Activated T-helper 1 cell treated with anti-CD3 and anti-CD28 coated beads, Interleukin-12 subunit alpha, Interleukin-12 subunit beta, Interleukin-2, Interleukin-4 antibody, amounts not matched to agents 30 ng/mL and 10 ng/mL and 1 ng/mL, durations not matched to agents 14 hours and 24 hours and 36 hours (primary cell): ENCODE results near the gene MT4. TPM values are rescaled to one million over a fixed set of nuclear protein-coding genes. Genes with fewer than 3 reads are reported as not detected.

Source experiments
- DNase-seq: peaks from one replicate; pipeline ENCODE4 v3.0.0; 2021; ENCODE audit warnings: low spot score
- H3K27ac Mint-ChIP-seq: one replicate; pipeline ENCODE4 v1.8.0; 2021; ENCODE audit warnings: mild to moderate bottlenecking, mixed read lengths
- H3K27me3 Mint-ChIP-seq: one replicate; pipeline ENCODE4 v1.8.0; 2022; ENCODE audit warnings: mild to moderate bottlenecking, moderate library complexity, mixed read lengths; ENCODE audit not compliant: insufficient read depth
- H3K36me3 Mint-ChIP-seq: one replicate; pipeline ENCODE4 v1.8.0; 2021; ENCODE audit warnings: low read depth, mixed read lengths
- H3K4me1 Mint-ChIP-seq: one replicate; pipeline ENCODE4 v1.8.0; 2021; ENCODE audit warnings: low read depth, mixed read lengths
- H3K4me3 Mint-ChIP-seq: one replicate; pipeline ENCODE4 v1.8.0; 2021; ENCODE audit warnings: mild to moderate bottlenecking, moderate library complexity, mixed read lengths
- H3K9me3 Mint-ChIP-seq: one replicate; pipeline ENCODE4 v1.8.0; 2021; ENCODE audit warnings: mixed read lengths
- intact Hi-C: fragments of 100-400 bp; cut with micrococcal nuclease; formaldehyde crosslinking; loops from one replicate; pipeline ENCODE4 v1.15.1; 2024
- total RNA-seq: library from RNA; stranded (reverse); gene quantifications from 2 replicates; pipeline ENCODE4 v1.2.3, GENCODE V29; 2022

MT4 gene
- total RNA-seq, 1 donor from 2014 or later = not detected

DNA sequence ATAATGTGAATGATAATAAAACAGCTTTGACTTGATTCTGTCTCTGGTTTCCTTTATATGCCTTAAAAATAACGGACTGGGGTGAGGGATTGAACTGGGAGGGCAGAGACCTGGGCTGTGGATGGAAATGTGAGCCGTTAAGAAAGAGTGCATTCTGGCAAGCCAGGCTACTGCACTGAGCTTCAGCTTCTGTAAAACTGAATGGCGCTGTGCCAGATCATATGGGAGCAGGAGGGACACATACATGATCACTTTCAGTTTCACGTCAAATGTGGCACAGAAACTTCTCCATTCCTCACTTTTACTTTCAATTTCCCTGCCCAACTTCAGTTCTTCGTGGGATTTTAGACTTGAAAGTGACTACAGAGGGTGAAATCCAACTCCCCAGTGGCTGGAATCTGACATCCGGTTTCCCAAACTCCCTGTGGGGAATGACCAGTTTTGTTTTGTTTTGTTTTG lies 44.6 kb downstream of the MT4 start:
- intact Hi-C loops = loop anchor here (1.0 to 5.0 kb wide), 3 partner anchors 8 to 323 kb away; partner anchors contain the start of gene HERPUD1

DNA sequence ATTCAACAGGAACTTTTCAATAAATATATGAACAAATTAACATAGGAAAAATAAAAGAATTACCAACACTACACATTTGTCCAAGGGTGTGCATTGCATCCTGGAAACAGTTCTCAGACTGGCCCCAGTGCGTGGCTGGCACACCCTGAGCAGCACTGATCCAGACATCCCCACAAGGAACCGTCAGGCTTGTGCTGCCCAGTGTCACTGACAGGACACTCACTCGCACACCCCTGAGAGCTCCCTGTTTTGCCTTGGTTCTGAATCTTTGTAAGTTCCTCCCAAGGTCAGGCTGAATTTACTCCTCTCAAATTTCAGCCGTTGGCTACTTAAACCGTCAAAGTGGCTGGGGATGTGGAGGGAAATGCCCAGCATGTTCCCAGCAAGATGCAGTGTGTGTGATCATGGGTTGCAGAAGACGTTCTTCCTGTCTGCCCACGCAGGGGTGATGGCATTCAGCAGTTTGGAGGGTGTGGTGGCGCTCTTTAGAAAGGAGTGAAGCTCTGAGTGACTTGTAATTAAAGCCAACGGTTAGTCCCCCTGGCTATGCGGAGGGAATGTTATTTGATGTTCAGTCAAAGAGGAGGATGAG lies 45.2 kb downstream of the MT4 start:
- Mint-ChIP-seq H3K27ac (peak overlapping the region; percentile 98), H3K36me3 (peaks cover 3% of the 10 kb centered on the region), H3K9me3 (no peaks in the 10 kb centered on the region), H3K27me3 (no peaks in the 10 kb centered on the region), H3K4me3 (peak overlapping the region; percentile 97), H3K4me1 (peaks cover 73% of the 10 kb centered on the region)
- DNase-seq = peak; percentile 60
- intact Hi-C loops = loop anchor here (5.0 to 10.0 kb wide), 3 partner anchors 435 to 1002 kb away; no protein-coding TSS in a partner anchor

More for the DNA sequence above, 44.6 kb downstream of the MT4 start:
- peak overlapping the region; percentile 98 for H3K27ac Mint-ChIP-seq
- H3K36me3 Mint-ChIP-seq = peaks cover 3% of the 10 kb centered on the region
- no peaks in the 10 kb centered on the region for H3K9me3 Mint-ChIP-seq
- peaks cover 66% of the 10 kb centered on the region for H3K4me1 Mint-ChIP-seq
- H3K4me3 Mint-ChIP-seq = peak overlapping the region; percentile 97
- peak; percentile 63 for DNase-seq
- H3K27me3 Mint-ChIP-seq = no peaks in the 10 kb centered on the region

DNA sequence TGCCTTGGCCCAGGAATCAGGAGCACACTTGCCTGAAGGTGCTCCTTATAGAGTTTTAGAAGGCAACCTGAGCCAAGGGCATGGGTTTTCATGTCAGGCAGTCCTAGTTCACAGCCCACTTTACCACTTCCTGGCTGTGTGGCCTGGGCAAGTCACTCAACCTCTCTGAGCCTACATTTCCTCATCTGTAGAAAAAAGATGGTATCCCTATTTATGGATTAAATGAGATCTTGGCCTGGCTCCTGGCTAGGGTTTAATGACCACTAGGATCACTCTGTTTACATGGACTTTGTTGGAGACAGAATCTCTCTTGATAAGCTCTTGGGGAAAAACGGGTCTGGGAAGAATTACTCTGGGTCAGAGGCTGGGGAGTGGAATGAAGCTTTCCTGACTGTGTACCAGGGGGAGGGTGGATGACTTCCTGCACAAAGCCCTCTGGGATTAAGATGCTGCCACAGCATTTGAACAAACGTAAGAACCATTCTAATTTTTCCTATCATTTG lies 45.8 kb downstream of the MT4 start:
- Mint-ChIP-seq H3K27ac (peak overlapping the region; percentile 98), H3K27me3 (no peaks in the 10 kb centered on the region), H3K9me3 (no peaks in the 10 kb centered on the region), H3K4me3 (peak overlapping the region; percentile 97), H3K4me1 (peaks cover 78% of the 10 kb centered on the region), H3K36me3 (peaks cover 3% of the 10 kb centered on the region)
- intact Hi-C loops = loop anchor here (5.0 to 10.0 kb wide), 3 partner anchors 434 to 1002 kb away; no protein-coding TSS in a partner anchor
- no peak for DNase-seq

DNA sequence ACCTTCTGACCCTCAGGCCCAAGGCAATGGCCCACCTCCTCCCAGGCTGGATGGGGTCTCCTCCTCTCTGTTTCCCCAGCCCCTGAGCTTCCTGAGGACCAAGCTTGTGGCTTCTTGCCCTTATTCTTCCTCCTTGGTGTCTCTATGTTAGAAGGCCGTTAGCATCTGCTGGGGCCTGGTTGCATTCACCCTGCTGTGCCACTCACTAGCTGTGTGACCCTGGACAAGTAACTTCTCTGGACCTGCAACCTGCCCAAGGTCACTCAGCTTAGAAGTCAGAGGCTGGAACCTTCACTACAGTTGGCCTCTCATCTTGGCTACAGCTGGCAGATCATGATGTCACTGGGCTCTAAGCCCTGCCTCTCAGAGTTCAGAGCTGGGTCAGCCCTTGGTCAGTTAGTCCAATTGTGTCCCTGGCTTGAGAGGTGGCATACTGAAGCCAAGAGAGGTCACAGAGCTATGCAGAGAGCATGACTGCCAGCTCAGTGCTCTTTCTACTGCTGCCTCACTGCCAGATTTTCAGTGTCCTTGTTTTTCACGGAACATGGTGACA lies 46.5 kb downstream of the MT4 start:
- intact Hi-C loops = loop anchor here (5.0 to 10.0 kb wide), 3 partner anchors 433 to 1001 kb away; no protein-coding TSS in a partner anchor
- peak overlapping the region; percentile 97 for H3K4me3 Mint-ChIP-seq

DNA sequence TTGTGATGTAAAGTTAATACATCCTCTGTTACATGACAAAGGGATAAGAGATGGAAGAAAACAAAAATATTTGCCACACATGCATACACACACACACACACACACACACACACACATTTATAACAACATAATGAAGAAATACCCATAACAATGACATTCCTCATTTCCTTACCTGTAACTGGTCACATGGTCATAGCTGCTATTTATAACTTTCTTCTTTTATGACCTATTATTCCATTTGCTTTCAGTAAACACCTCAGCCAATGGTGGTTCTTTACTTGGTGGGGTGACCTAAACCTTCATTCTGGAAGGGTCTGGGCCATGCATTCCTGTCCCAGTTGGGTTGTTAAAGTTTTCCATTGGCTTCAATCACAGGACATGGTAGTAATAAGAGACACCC lies 48.8 kb downstream of the MT4 start:
- H3K27ac Mint-ChIP-seq = peak overlapping the region; percentile 85
- no peak overlapping the region for H3K4me3 Mint-ChIP-seq
- intact Hi-C loops = loop anchor here (2.0 to 10.0 kb wide), 4 partner anchors 415 to 999 kb away; no protein-coding TSS in a partner anchor
- peaks cover 3% of the 10 kb centered on the region for H3K36me3 Mint-ChIP-seq
- no peaks in the 10 kb centered on the region for H3K27me3 Mint-ChIP-seq
- H3K4me1 Mint-ChIP-seq = peaks cover 64% of the 10 kb centered on the region
- no peaks in the 10 kb centered on the region for H3K9me3 Mint-ChIP-seq
- DNase-seq = no peak

More for the DNA sequence above, 46.5 kb downstream of the MT4 start:
- no peaks in the 10 kb centered on the region for H3K27me3 Mint-ChIP-seq
- H3K36me3 Mint-ChIP-seq = peaks cover 3% of the 10 kb centered on the region
- H3K9me3 Mint-ChIP-seq = no peaks in the 10 kb centered on the region
- peak overlapping the region; percentile 98 for H3K27ac Mint-ChIP-seq
- peaks cover 77% of the 10 kb centered on the region for H3K4me1 Mint-ChIP-seq
- DNase-seq = no peak

DNA sequence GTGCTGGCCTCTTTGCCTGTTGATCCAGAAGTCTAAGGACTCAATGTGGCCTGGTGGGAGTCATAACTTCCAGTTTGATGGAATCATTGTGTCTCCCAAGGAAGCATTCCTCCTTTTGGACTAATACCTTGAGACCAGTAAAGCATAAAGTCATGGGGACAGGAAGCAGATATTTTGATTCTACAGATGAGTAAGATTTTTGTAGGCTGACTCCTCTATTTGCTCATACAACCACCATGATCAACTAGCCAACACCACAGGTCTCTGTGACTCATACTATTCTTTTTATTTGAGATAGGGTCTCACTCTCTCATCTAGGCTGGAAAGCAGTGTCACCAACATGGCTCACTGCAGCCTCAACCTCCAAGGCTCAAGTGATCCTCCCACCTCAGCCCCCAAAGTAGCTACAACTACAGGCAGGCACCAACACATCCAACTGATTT lies 49.7 kb downstream of the MT4 start:
- Mint-ChIP-seq H3K27ac (peak overlapping the region; percentile 85), H3K4me1 (peaks cover 63% of the 10 kb centered on the region), H3K27me3 (peaks cover 5% of the 10 kb centered on the region), H3K36me3 (no peaks in the 10 kb centered on the region), H3K4me3 (peak overlapping the region; percentile 15), H3K9me3 (no peaks in the 10 kb centered on the region)
- intact Hi-C loops = loop anchor here (2.0 to 10.0 kb wide), 4 partner anchors 416 to 998 kb away; no protein-coding TSS in a partner anchor
- DNase-seq = no peak

DNA sequence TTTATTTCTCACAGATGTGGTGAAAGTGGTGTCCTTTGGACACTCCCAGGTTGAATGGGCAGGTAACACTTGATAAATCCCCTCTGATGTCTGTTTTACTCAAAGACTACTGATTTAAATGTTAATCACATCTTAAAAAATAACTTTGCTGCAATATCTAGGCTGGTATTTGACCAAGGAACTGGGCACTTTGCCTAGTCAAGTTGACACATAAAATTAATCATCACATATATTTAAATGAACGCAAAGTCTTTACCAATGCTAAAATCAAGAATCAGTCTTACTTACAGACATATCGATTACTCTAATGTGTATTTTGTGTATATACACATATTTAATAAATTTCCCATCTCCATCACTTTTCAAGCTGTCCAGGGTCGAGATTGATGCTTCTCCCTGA lies 50.5 kb downstream of the MT4 start:
- no peak overlapping the region for H3K4me3 Mint-ChIP-seq
- no peak for DNase-seq
- no peaks in the 10 kb centered on the region for H3K9me3 Mint-ChIP-seq
- intact Hi-C loops = loop anchor here (2.0 to 10.0 kb wide), 2 partner anchors 417 to 429 kb away; no protein-coding TSS in a partner anchor
- H3K27ac Mint-ChIP-seq = peak overlapping the region; percentile 29
- peaks cover 57% of the 10 kb centered on the region for H3K4me1 Mint-ChIP-seq
- peaks cover 6% of the 10 kb centered on the region for H3K27me3 Mint-ChIP-seq
- no peaks in the 10 kb centered on the region for H3K36me3 Mint-ChIP-seq

DNA sequence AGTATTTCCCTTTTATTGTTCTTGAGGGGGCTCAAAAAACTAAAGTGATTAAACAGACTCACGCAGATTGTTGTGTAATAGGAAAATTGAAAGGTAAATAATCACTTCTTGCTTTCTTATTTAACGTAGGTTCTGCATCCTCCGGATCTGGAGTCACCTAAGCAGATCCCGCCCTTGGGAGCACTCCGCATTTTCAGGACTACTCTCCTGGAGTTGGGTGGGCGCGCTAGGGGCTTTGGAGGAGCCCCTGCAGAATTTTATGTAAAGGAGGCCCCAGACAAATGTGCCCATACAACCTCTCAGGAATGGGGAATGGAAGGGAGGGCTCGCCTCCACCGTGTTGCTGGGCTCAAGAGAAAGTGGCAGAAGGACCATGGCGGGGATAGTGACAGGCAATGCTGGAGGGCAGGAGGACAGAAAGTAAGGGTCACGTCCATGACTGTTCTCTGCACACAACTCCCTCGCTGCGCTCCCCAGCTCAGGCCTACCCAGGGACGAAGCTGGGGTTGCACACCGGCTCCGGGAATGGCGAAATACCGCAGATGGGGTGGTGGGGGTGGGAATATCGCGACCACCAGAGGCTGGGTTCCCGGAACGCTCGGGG lies 51.8 kb downstream of the MT4 start:
- intact Hi-C loops = loop anchor here (1.0 to 10.0 kb wide), 3 partner anchors 7 to 428 kb away; partner anchors contain the start of gene MT1E
- Mint-ChIP-seq H3K36me3 (no peaks in the 10 kb centered on the region), H3K4me3 (peak overlapping the region; percentile 82), H3K4me1 (peaks cover 43% of the 10 kb centered on the region), H3K27ac (no peak overlapping the region), H3K9me3 (no peaks in the 10 kb centered on the region), H3K27me3 (peaks cover 6% of the 10 kb centered on the region)
- DNase-seq = no peak

DNA sequence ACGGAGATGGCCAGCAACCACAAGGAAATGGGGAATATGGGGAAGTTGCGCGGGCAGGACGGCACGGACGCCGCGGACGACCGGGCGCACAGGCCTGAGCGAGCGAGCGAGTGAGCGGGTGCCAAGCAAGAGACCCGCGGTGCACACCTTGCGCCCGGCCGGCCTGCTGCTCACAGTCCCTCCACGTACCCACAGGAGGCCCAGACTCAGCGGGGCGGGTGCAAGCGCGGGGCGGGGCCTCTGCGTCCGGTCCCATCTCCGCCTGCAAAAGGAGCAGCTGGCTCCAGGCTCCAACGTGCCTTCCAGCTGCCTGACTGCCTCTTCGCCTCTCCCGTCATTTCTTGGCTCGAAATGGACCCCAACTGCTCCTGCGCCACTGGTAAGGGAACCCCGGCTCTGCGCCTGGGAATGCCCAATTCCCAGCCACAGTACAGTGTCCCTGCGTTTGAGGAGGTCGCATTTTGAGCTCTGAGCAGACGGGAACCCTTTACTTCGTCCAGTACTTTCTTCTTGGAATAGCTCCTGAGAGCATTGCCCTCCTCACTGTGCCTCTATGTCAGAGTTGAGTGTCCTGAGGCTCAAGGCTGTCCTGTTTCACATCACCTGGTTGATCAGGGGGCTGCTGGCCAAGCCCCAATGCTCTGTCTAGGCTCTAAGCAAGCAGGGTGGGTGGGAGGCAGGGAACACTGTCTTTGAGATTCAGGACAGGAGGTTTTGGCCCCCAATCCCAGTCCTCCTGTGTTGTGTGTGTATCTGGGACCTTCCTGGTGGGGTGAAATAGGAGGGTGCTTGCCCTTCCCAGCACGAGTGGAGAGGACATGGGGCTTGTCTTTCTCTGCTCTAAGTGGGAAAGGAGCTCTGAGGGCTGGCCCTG lies 52.6 kb downstream of the MT4 start:
- DNase-seq = peak; percentile 65
- peak overlapping the region; percentile 63 for H3K27ac Mint-ChIP-seq
- H3K36me3 Mint-ChIP-seq = no peaks in the 10 kb centered on the region
- peak overlapping the region; percentile 82 for H3K4me3 Mint-ChIP-seq
- intact Hi-C loops = loop anchor here (1.0 to 10.0 kb wide), 3 partner anchors 8 to 427 kb away; partner anchors contain the start of gene MT1E
- no peaks in the 10 kb centered on the region for H3K9me3 Mint-ChIP-seq
- peaks cover 39% of the 10 kb centered on the region for H3K4me1 Mint-ChIP-seq
- H3K27me3 Mint-ChIP-seq = peaks cover 6% of the 10 kb centered on the region

DNA sequence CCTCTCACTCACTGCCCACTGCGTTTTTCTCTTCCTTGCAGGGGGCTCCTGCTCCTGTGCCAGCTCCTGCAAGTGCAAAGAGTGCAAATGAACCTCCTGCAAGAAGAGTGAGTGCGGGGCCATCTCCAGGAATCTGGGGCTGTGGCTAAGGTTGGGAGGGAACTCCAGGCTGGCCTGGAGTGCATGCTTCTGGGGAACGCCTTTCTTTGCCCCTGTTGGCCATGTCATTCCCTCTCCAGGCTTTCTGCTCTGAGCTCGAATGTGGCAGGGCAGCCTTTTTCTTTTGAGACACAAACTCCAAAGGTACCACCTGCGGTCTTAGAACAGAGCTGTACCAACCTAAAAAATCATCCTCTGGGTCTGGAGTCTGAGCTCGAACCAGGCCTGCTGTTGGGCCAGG lies 53.3 kb downstream of the MT4 start:
- DNase-seq = no peak
- Mint-ChIP-seq H3K9me3 (no peaks in the 10 kb centered on the region), H3K27ac (no peak overlapping the region), H3K4me1 (peaks cover 34% of the 10 kb centered on the region), H3K4me3 (peak overlapping the region; percentile 82), H3K36me3 (no peaks in the 10 kb centered on the region), H3K27me3 (peaks cover 6% of the 10 kb centered on the region)
- intact Hi-C loops = loop anchor here (10.0 kb wide), 1 partner anchor 427 kb away; no protein-coding TSS in a partner anchor
